HG02678 (cell line): Measurements from ENCODE around the gene IRF1.
"Not testable (repeated sequence)": the region's sequence is repeated elsewhere in the genome, so short reads cannot be mapped to it uniquely, and the experiment has no call there.

ENCODE experiments used
- ATAC-seq: cut with Tn5 transposase; IDR thresholded peaks from one replicate; pipeline ENCODE4 v1.9.1; 2021; ENCODE audit warnings: mild to moderate bottlenecking, moderate library complexity; ENCODE audit not compliant: unreplicated experiment

IRF1 gene

GRCh38 chr5:132445640-132445923 is 45.0 kb downstream of the IRF1 start:
- no peak for ATAC-seq

DNA sequence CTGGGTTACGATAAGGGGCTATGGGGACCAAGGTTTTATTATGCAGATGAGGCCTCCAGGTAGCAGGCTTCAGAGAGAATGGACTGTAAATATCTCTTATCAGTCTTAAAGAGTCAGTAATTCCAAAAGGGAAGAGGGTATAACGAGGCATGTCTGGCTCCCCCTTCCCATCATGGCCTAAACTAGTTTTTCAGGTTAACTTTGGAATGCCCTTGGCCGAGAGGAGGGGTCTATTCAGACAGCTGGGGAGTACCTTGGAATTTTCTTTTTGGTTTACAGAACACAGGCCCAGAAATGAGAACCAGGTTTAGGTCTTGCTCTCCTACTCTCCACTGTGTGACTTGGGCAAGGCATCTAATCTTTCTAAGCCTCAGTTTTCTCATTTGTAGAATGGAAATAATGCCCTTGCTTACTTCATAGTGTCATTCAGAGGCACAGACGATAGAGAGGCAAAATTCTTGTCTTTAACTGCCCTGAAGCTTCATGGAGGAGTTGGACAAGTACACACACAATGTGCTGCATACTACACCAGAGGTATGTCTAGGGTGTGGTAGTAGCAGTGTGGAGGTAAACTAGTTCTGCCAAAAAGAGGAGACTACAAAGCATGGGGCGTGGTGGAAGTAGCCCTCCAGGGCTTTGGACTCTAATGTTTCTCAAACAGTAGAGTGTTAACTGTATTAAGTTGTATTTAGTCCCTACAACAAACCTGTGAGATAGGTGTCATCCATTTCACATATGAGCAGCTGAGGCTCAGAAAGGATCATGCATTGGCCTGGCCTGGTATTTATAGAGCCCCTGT is 45.5 kb downstream of the IRF1 start:
- no peak for ATAC-seq

DNA sequence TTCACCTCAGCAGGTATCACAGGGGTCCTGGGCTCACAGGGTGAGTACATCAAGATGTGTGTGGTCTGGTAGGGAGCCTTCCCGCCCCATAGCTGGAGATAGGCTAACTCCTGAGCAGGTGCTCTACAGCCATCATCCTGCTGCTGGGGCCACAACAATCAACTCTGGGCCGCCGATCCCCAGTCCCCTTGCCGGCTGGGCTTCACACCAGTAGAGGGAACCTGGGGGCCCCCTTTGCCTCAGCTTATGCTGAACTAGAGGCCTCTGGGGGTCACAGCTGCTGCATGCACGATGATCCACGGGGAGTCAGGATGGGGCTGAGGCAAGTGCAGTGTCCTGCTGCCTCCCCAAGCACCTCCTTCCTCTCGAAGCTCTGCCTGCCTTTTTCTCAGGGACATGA is 46.5 kb downstream of the IRF1 start:
- no peak for ATAC-seq

GRCh38 chr5:132439521-132440089 is 51.0 kb downstream of the IRF1 start:
- no peak for ATAC-seq

DNA sequence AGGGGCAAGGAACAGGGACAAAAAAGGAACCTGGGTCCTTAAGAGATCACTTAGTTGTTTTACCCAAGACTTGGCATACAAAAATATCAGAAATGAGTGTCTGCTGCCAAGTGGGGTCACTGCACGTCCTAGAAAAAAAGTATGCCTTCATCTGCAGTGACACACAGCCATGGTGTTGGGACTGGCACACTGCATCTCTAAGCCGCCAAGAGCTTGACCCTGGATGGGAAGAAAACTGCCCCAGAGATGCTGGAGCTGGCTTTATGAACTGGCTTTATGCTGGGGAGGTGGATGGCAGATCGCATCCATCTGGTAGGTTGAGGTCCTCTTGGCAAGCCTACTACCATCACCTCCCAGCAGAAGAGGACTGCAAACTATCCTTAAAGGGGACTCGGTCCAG is 51.7 kb downstream of the IRF1 start:
- ATAC-seq: no peak

DNA sequence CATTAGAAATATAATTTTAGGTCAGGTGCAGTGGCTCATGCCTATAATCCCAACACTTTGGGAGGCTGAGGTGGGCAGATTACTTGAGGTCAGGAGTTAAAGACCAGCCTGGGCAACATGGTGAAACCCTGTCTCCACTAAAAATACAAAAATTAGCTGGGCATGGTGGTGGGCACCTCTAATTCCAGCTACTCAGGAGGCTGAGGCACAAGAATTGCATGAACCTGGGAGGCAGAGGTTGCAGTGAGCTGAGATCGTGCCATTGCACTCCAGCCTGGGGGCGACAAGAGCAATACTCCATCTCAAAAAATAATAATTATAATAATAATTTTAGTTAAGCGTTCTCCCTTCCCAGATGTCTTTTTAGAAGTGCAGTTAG is 52.3 kb downstream of the IRF1 start:
- not testable (repeated sequence) for ATAC-seq

GRCh38 chr5:132437604-132438266 is 52.8 kb downstream of the IRF1 start:
- peak; percentile 76 for ATAC-seq

DNA sequence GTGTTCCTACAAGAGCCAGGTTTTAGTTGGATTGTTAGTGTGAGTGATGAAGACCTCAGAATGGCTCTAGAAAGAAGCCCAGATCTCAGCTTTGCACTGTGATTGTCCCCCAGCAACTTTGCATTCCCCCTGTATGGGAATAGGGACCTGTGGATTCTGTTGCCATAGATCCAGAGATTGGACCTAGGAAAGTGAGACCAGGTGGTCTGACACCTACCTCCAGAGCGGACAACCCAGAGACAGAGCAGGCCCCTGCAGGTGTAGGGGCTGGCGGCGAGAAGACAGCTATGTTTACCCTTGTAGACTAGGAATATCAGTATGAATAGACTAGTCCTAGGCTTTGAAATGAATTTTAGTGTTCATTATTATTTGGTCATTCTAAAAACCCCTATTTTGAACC is 53.6 kb downstream of the IRF1 start:
- no peak for ATAC-seq

GRCh38 chr5:132435886-132436285 is 54.7 kb downstream of the IRF1 start:
- no peak for ATAC-seq

DNA sequence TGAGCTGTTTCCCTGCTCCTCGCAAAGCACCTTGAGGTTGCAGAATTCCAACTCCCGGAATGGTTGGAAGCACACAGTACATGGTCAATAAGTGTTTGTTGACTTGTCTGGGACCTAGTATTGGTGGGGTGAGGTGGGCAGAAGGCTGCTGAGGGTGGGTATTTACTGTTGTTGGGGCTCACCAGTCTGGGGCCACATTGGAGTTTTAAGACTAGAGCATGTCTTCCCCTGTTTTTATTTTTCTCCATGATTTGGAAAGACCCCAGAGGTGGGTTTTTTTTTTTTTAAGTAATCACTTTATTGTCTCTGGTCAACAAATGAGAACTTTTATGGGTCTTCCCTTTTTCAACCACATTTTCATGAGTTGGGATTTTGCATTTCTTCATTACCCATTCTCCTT is 55.1 kb downstream of the IRF1 start:
- ATAC-seq: no peak

DNA sequence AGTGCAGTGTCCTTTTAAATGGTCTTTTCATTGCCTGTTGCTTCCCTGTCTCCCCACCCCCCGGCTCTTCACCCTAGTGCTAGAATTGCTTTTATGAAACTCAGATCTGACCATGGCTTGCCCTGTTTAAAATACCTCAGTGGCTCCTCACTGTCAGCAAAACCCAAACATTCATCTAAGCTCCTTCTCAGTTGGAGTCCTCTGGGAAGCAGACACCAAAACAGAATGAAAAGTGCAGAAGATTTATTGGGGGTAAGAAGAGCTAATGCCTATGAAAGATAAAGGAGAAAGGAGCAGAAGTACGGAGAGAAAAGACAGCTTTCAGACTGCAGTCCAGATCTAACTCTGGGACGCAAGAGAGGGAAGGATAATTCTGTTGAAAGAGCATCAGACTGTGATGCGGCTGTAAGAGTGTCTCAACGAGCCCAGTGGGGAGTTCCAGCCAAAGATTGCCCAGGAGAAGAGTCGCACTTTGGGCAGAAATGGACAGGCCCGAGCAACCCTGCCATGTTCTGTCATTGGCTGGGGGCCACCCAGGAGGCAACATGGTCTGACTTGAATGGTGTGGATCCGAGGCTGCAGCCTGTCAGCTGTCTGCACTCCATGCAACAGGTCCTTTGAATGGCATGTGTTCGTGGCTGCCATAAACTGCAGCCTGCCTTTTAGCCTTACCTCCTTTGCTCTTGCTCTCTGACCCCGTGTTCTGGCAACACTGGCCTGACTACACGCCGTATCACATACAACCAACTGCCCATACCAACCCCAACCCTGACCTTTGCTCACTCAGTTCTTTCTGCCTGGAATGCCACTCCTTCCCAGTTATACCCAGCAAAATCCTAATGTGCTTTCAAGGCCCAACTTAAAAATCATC is 55.9 kb downstream of the IRF1 start:
- no peak for ATAC-seq

GRCh38 chr5:132433141-132433540 is 57.4 kb downstream of the IRF1 start:
- no peak for ATAC-seq

DNA sequence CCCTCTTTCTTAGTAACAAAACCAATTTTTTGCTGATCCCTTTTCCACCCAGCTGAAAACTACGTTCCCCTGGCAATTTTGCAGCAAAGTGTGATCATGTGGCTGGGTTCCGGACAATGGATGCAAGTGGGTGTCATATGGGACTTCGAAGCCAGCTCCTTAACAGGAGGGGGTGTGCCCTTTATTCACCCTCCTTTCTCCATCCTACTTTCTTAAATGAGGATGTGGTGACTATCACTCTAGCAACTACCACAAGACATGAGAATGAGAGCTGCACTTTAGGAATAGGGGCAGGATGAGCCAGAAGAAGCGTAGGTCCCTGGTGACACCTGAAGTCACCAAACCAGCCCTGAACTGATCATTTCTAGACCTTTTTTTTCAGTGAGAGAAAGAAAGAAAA is 58.9 kb downstream of the IRF1 start:
- no peak for ATAC-seq
